Nephron (organoid): ENCODE data around the gene SCIN.

Experiments used
- H3K27ac Mint-ChIP-seq, 3 experiments: 2 replicates each; pipeline ENCODE4 v1.8.0; 2020; ENCODE audit warnings: mixed read lengths in 3 of 3, mild to moderate bottlenecking in 2 of 3, moderate library complexity in 1 of 3
- H3K27me3 Mint-ChIP-seq: 2 replicates; pipeline ENCODE4 v1.8.0; 2021; ENCODE audit warnings: low read depth, mild to moderate bottlenecking, moderate library complexity, mixed read lengths
- H3K36me3 Mint-ChIP-seq: 2 replicates; pipeline ENCODE4 v1.8.0; 2020; ENCODE audit warnings: low read depth, mixed read lengths
- H3K4me1 Mint-ChIP-seq: 2 replicates; pipeline ENCODE4 v1.8.0; 2020; ENCODE audit warnings: mixed read lengths
- H3K4me3 Mint-ChIP-seq, 3 experiments: 2 replicates each; pipeline ENCODE4 v1.8.0; 2020; ENCODE audit warnings: mild to moderate bottlenecking in 3 of 3, mixed read lengths in 3 of 3, moderate library complexity in 2 of 3
- H3K9me3 Mint-ChIP-seq: 2 replicates; pipeline ENCODE4 v1.8.0; 2020; ENCODE audit warnings: mixed read lengths
- CTCF ChIP-seq, 3 experiments: fragments of 200-600 bp; sonication (generic); IDR thresholded peaks; one replicate each; pipeline ENCODE4 v1.5.0; 2021; ENCODE audit warnings: antibody characterized with exemption in 3 of 3; ENCODE audit not compliant: unreplicated experiment in 3 of 3

Gene SCIN

GRCh38 chr7:12683678-12684585 is 113.4 kb downstream of the SCIN start:
- Mint-ChIP-seq H3K4me1 (peaks cover 12% of the 10 kb centered on the region), H3K4me3 (peak overlapping the region; percentile 22 to 76 (median 24)), H3K36me3 (no peaks in the 10 kb centered on the region), H3K27ac (peak overlapping the region in 2 of 3 experiments; percentile 19 to 60), H3K9me3 (no peaks in the 10 kb centered on the region), H3K27me3 (no peaks in the 10 kb centered on the region)
- TF ChIP-seq CTCF (IDR thresholded peaks at IDR 0.05; ENCODE audit: unreplicated experiment in 3 of 3) = peak; percentile 38 to 54 (median 47)

GRCh38 chr7:12684733-12685132 is 114.2 kb downstream of the SCIN start:
- Mint-ChIP-seq H3K36me3 (no peaks in the 10 kb centered on the region), H3K27ac (no peak overlapping the region), H3K27me3 (no peaks in the 10 kb centered on the region), H3K4me1 (peaks cover 20% of the 10 kb centered on the region), H3K4me3 (no peak overlapping the region), H3K9me3 (no peaks in the 10 kb centered on the region)
- no peak for TF ChIP-seq CTCF (IDR thresholded peaks at IDR 0.05; ENCODE audit: unreplicated experiment in 3 of 3)

- no peaks in the 10 kb centered on the region for H3K27me3 Mint-ChIP-seq
- peak overlapping the region; percentile 89 to 98 (median 91) for H3K4me3 Mint-ChIP-seq
- peak overlapping the region; percentile 13 to 91 (median 65) for H3K27ac Mint-ChIP-seq
- no peaks in the 10 kb centered on the region for H3K36me3 Mint-ChIP-seq
- peak; percentile 26 to 36 (median 32) for TF ChIP-seq CTCF (IDR thresholded peaks at IDR 0.05; ENCODE audit: unreplicated experiment in 3 of 3)
- H3K9me3 Mint-ChIP-seq = no peaks in the 10 kb centered on the region
- H3K4me1 Mint-ChIP-seq = peaks cover 24% of the 10 kb centered on the region
These were observed 115.0 kb downstream of the SCIN start for GRCh38 chr7:12685550-12685949.

- H3K27me3 Mint-ChIP-seq = no peaks in the 10 kb centered on the region
- peak overlapping the region; percentile 89 to 98 (median 95) for H3K4me3 Mint-ChIP-seq
- no peaks in the 10 kb centered on the region for H3K9me3 Mint-ChIP-seq
- H3K36me3 Mint-ChIP-seq = no peaks in the 10 kb centered on the region
- TF ChIP-seq CTCF (IDR thresholded peaks at IDR 0.05; ENCODE audit: unreplicated experiment in 3 of 3) = peak; percentile 96 to 99 (median 96)
- H3K27ac Mint-ChIP-seq = peak overlapping the region; percentile 13 to 91 (median 83)
- H3K4me1 Mint-ChIP-seq = peaks cover 24% of the 10 kb centered on the region
These were observed 115.8 kb downstream of the SCIN start for GRCh38 chr7:12686234-12686890.

- Mint-ChIP-seq H3K9me3 (no peaks in the 10 kb centered on the region), H3K36me3 (no peaks in the 10 kb centered on the region), H3K27me3 (no peaks in the 10 kb centered on the region), H3K27ac (peak within 1 kb of the TSS; percentile 78 to 91 (median 84)), H3K4me3 (peak within 1 kb of the TSS; percentile 89 to 98 (median 95)), H3K4me1 (peaks cover 24% of the 10 kb centered on the region)
- TF ChIP-seq CTCF (IDR thresholded peaks at IDR 0.05; ENCODE audit: unreplicated experiment in 3 of 3) = peak in 2 of 3 experiments; percentile 19 to 59
These were observed 116.6 kb downstream of the SCIN start, which contains the start of gene ARL4A for GRCh38 chr7:12686891-12687717. Gene ARL4A, plus strand, starts transcription at chr7:12687633. Its CDS starts 622 bp downstream, at chr7:12688255.
